GM18861 (cell line): Measurements from ENCODE around the gene RGL3.
"Not testable (repeated sequence)": the region's sequence is repeated elsewhere in the genome, so short reads cannot be mapped to it uniquely, and the experiment has no call there.

ENCODE experiments used
- ATAC-seq: cut with Tn5 transposase; IDR thresholded peaks from one replicate; pipeline ENCODE4 v1.9.1; 2021; ENCODE audit not compliant: unreplicated experiment

The RGL3 gene

GRCh38 chr19:11384778-11385129 is 34.4 kb downstream of the RGL3 start:
- ATAC-seq, result no peak

DNA sequence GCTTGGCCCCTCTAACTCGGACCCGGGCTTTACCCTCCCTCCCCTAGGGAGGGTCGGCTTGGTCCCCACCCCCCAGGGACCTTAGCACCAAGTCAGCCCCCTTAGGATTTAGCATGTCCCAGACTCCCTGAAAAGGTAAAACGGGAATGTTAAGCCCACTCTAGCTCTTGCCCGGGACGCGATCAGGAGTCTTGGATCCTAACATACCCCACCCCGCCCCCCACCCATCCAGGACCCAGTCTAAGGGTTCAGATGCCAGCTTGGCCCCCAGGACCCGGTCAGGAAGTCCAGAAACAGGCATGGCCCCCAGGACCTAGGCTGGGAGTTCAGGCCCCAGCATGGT is 35.4 kb downstream of the RGL3 start:
- ATAC-seq, result no peak

- no peak for ATAC-seq
These were observed 36.0 kb downstream of the RGL3 start for GRCh38 chr19:11382898-11383705.

- peak; percentile 60 for ATAC-seq
These were observed 38.2 kb downstream of the RGL3 start for GRCh38 chr19:11380653-11381537.

DNA sequence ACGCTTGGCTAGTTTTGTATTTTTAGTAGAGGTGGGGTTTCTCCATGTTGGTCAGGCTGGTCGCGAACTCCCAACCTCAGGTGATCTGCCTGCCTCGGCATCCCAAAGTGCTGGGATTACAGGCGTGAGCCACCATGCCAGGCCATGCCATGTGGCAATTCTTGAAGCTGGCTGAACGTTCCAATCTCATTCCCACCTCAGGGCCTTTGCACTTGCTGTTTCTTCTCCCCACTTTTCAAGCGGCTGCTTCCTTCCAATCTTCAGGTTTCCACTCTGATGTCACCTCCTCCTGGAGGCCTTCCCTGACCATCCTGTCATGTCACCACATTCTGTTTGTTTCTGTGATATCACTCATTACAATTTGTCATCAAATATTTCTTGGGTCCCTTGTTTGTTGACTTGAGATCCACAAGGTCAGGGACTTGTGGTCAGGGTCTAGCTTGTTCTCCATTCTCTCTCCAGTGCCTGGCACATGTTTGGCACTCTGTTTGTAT is 39.2 kb downstream of the RGL3 start:
- ATAC-seq, result no peak

DNA sequence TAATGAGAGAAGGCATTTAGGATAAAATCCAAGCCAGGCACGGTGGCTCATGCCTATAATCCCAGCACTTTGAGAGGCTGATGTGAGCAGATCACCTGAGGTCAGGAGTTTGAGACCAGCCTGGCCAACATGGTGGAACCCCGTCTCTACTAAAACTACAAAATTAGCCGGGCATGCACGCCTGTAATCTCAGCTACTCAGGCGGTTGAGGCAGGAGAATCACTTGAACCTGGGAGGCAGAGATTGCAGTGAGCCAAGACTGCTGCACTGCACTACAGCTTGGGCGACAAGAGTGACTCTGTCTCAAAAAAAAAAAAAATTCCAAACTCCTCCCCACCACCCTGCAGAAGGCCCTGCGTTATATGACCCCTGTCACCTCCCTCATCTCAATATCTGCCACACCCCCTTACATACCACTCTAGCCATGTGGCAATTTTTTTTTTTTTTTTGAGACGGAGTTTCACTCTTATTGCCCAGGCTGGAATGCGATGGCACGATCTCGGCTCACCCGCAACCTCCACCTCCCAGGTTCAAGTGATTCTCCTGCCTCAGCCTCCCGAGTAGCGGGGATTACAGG is 39.8 kb downstream of the RGL3 start:
- not testable (repeated sequence) for ATAC-seq

- no peak for ATAC-seq
These were observed 40.6 kb downstream of the RGL3 start for GRCh38 chr19:11378319-11379189.

DNA sequence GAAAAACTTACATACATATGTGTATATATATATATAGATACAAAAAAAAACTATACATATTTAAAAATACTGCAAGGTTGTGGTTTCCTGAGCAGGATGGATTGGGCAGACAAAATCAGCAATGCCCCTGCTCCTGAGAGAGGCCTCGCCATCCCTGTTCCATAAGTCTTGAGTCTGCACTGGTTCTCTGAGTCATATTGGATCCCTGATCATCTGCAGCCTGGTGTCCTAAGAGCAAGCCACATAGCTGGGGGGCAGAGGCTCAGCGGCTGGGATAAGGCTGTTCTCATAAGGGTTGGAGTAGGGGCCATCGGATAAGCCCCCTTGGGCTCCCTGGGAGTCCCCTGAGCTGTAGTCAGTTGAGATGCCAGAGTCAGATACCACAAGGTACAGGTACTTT is 41.4 kb downstream of the RGL3 start:
- ATAC-seq, result no peak

DNA sequence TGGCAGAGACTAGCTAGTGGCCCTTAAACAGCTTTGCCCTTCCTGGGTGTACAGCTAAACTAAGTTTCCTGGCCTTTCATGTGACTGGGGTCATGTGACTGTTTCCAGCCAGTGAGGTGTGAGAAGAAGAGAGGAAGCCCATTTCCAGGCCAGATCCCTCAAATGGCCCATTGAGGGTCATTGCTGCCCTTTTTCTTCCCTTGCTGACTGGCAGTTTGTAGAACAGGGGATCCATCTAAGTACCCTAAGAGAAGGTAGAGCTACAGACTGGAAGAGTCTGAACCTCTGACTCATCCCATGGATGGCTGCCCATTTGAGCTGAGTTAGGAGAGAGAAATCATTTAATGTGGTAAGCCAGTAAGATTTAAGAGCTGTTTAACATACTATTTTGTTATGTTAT is 41.9 kb downstream of the RGL3 start:
- ATAC-seq, result no peak

DNA sequence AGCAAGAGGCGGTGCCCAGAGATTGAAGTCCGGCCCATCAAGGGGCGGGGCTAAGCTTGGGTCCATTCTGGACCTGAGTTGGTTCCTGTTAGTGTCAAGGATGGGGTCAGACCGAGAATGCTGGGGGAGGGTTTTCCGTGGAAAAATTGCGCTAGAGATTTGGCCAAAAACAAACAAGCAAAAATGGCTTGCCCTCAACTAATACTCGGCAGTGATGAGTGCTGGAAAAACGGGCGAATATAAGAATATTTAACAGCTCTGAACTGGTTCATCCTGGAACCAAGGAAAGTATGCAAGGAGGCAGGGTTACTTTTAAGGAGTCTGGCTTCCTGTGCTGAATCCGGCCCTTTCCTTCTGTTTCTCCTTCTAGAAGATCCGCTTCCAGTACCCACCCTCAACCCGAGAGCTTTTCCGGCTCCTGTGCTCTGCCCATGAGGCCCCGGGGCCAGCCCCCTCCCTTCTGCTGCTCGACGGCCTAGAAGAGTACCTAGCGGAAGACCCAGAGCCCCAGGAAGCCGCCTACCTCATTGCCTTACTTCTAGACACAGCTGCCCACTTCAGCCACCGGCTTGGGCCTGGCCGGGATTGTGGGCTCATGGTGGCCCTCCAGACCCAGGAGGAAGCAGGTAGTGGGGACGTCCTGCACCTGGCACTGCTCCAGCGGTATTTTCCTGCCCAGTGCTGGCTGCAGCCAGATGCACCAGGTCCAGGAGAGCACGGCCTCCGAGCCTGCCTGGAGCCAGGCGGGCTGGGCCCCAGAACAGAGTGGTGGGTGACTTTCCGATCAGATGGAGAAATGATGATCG is 43.8 kb downstream of the RGL3 start:
- peak; percentile 8 for ATAC-seq

DNA sequence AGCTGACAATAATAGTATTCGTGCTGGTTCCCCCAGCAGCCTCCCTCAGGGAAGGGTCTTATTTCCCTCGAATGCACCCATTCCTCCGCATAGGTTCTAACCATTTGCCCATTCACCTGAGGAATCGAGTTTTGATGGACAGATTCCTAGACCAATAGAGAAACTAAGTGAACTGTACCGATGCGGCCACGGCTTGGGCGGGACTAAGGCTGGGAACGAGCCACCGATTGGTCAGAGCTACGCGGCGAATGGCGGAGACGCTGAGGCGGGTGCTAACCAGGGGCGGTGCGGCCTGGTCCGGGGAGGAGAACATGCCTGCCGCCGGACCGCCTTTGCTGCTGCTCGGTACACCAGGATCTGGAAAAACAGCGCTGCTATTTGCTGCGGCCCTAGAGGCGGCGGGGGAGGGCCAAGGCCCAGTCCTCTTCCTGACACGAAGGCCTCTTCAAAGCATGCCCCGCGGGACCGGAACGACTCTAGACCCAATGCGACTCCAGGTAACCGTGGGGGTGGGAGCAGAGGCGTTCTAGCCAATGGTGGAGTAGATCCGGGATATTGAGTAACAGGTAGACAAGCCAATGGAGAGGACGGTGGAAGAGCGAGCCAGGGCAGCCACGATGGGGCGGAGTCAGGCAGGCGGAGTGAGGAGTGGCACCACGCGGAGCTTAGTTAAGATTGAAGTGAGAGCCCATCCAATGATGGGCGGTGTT is 44.5 kb downstream of the RGL3 start, which contains the start of gene SWSAP1:
Gene SWSAP1, plus strand, starts transcription at position 234 of the 710 bp plus-strand sequence. Its CDS starts 15 bp downstream, at position 249.
- peak; percentile 86 for ATAC-seq

DNA sequence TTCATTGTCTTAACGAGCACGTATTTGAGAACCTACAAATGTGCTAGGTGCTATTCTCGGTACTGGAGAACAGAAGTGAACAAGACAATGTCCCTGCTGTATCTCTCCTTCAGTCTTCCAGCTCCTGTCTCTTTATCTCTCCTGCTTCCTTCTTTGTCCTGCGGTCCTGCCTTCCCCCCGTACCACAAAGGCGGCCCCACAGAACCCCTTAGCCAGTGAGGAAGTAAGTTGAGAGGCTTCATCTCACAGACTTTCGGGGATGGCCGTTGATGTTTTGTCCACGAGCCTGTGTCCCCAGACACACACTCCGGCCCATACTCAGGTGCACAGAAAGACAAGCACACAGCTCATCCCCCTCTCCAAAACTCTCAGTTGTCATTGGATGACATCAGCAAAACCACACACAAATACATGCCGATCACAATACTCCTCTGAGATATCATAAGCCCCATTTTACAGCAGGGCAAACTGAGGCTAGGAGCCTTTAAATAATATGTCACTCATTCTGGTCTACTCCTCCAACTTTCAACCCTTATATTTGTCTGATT is 45.2 kb downstream of the RGL3 start:
- ATAC-seq, result no peak

GRCh38 chr19:11373166-11373884 is 45.8 kb downstream of the RGL3 start:
- ATAC-seq, result no peak

DNA sequence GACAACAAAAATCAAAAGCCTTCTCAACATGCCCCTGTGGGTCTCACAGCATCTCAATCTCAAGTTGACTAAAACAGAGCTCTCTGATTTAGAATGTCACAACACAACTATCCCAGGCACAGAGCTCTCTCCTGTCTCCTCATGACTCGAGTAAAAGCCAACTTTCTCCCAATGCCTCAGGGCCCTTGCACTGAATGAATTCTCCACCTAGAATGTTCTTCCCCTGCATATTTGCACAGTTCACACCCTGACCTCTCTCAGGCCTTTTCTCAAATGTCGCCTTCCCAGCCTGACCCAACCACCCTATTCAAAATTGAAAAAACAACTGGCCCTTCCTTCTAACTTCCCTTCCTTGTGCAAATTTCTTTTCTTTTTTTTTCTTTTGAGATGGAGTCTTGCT is 48.4 kb downstream of the RGL3 start:
- ATAC-seq, result no peak

- ATAC-seq, result no peak
These were observed 51.6 kb downstream of the RGL3 start for GRCh38 chr19:11367528-11367927.

- no peak for ATAC-seq
These were observed 53.5 kb downstream of the RGL3 start for GRCh38 chr19:11365557-11366117.

GRCh38 chr19:11364935-11365334 is 54.2 kb downstream of the RGL3 start:
- ATAC-seq, result no peak
